Measurements from ENCODE around the gene PLPP3.

PLPP3 gene

GRCh38 chr1:56547977-56548376, 31.4 kb downstream of the PLPP3 start:
- no peak for DNase-seq (ENCODE audit: low read depth in 2 of 2)

- DNase-seq (ENCODE audit: low read depth in 2 of 2): no peak
These were observed 31.9 kb downstream of the PLPP3 start for GRCh38 chr1:56547473-56547872.

- DNase-seq (ENCODE audit: low read depth in 2 of 2): no peak
These were observed 33.7 kb downstream of the PLPP3 start for GRCh38 chr1:56545711-56546110.

DNA sequence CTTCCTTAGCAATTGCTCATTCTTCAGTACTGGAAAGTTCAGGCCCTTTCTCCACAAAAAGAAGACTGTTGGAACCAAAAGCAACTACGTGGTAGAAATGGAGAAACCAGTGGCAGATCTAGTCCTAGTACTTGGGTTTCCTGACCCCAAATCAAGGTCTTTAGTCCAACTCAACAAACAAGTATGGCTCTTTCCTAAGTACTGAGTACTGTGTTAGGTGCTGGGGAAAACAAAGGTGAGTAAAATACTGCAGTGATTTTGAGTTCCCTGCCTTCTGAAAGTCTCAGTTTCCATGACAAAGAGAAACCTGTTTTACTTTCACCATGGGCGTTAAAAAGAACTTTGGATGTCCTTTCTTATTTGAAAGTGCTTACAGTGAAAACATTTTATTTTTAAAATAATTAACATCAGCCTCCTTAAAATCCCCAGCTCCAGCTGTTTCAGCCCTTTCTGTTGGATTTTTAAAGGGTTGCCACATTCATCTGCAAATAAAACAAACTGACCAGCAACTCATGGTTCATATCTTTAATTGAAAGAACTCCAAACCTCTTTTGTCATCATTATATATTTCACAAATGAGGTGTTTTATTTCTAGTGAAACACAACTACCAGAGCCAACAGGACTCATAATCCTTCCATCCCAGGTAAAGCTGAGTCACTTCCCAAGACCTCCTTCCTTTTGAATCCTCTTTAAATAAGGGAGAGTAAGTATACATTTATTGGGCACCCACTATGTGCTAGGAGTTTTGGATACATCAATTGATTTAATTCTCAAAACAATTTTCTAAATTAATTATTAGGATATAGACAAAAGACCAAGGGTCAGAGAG, 35.4 kb downstream of the PLPP3 start:
- no peak for DNase-seq (ENCODE audit: low read depth in 2 of 2)

GRCh38 chr1:56542651-56543050, 36.7 kb downstream of the PLPP3 start:
- DNase-seq (ENCODE audit: low read depth in 2 of 2): no peak

DNA sequence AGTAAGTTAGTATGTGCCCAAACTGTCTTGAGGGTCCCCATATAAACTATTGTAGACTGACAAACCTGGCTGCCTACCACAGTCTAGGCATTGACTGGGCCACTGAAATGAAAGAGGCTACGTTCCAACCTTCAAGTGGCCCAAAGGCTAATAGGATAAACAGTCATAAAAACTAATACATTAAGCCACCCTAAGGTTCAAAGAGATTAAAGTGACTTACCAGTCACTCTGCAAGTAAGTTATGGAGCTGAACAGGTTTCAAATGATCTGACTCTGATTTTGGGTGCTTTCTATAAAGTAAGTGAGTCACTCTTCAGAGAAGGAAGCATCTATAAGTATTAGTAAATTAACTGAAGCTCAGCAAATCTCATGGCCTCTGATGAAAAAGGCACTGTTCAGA, 38.0 kb downstream of the PLPP3 start:
- DNase-seq (ENCODE audit: low read depth in 2 of 2): no peak

- no peak for DNase-seq (ENCODE audit: low read depth in 2 of 2)
These were observed 38.9 kb downstream of the PLPP3 start for GRCh38 chr1:56540467-56540866.

GRCh38 chr1:56539520-56539931, 39.8 kb downstream of the PLPP3 start:
- DNase-seq (ENCODE audit: low read depth in 2 of 2): no peak

- no peak for DNase-seq (ENCODE audit: low read depth in 2 of 2)
These were observed 40.8 kb downstream of the PLPP3 start for GRCh38 chr1:56538532-56538931.

DNA sequence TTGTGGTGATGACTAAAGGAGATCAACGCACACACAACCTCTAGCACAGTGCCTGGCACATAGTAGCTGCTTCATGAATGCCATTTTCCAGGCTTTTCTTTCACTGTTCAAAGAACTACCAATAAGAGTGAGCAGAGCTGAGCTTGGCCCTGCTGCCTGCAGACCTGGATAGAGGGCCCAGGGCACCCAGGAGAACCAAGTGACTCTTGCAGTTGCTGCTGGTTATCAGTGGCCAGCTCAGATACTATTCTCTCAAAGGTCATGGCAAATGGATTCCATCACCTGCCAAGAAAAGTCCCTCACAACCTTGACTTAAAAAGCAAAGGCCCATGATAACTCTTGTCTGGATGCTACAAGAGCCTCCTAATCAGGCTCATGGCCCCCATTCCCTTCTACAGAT, 41.7 kb downstream of the PLPP3 start:
- no peak for DNase-seq (ENCODE audit: low read depth in 2 of 2)

- no peak for DNase-seq (ENCODE audit: low read depth in 2 of 2)
These were observed 43.4 kb downstream of the PLPP3 start for GRCh38 chr1:56535939-56536338.

GRCh38 chr1:56535362-56535761, 44.0 kb downstream of the PLPP3 start:
- no peak for DNase-seq (ENCODE audit: low read depth in 2 of 2)

DNA sequence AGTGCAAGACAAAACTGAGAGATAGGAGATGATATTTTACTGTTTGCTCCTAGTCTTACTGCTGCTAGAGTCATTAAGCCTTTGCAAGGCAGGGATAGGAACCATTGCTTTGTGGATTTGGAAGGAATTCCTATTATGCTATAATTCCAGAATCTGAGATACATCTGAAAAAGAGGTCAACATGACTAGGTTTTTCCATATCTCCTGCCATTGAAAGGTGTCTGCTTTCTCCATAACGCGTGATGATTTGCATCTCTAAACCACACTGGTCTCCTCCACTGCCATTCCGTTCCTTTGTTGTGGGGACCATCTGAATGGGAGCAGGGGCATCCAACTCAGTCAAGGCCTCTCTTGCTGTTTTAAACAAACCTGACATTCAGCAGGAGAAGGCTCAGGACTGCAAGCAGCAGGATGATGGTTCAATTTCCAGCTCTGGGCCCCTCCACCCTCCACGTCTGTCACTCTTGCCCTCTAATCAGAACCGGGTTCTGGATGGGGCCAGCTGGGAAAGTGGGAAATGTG, 45.2 kb downstream of the PLPP3 start:
- DNase-seq (ENCODE audit: low read depth in 2 of 2): no peak

- DNase-seq (ENCODE audit: low read depth in 2 of 2): no peak
These were observed 45.7 kb downstream of the PLPP3 start for GRCh38 chr1:56533621-56534020.

GRCh38 chr1:56533197-56533596, 46.2 kb downstream of the PLPP3 start:
- no peak for DNase-seq (ENCODE audit: low read depth in 2 of 2)

DNA sequence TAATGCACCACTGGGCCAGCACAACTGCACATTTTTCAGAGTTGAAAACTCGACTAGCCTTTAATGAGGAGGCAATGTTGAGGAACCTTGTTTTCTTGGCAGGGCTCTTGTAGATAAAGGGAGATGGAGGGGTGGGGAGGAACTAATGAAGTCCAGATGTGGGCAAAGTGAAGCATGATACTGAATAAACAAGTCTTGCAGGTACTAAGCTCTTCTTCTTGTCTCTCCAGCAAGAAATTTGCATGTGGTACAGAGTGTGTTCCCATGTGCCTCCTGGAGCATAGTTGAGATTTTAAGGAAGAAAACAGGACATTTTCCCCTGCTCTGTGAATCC, 47.0 kb downstream of the PLPP3 start:
- no peak for DNase-seq (ENCODE audit: low read depth in 2 of 2)

GRCh38 chr1:56531624-56532349, 47.6 kb downstream of the PLPP3 start:
- DNase-seq (ENCODE audit: low read depth in 2 of 2): no peak

DNA sequence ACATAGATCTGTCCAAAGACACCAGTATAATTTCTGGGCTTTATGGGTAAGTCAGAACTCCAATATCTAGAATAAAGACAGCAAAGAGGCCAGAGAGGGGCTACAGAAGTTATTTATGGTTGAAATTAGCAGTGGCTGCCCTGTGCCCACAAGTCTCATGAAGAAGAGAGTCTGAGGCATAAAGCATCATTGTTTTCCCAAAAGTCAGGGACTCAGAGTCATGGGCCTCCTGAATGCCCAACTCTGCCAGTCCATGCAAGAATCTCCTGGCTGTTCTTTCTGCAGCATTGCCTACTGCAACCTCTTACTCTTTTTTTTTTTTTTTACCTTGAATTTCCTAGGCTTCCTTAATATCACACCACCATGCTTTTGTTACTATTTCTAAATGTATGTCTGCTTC, 49.6 kb downstream of the PLPP3 start:
- DNase-seq (ENCODE audit: low read depth in 2 of 2): no peak

DNA sequence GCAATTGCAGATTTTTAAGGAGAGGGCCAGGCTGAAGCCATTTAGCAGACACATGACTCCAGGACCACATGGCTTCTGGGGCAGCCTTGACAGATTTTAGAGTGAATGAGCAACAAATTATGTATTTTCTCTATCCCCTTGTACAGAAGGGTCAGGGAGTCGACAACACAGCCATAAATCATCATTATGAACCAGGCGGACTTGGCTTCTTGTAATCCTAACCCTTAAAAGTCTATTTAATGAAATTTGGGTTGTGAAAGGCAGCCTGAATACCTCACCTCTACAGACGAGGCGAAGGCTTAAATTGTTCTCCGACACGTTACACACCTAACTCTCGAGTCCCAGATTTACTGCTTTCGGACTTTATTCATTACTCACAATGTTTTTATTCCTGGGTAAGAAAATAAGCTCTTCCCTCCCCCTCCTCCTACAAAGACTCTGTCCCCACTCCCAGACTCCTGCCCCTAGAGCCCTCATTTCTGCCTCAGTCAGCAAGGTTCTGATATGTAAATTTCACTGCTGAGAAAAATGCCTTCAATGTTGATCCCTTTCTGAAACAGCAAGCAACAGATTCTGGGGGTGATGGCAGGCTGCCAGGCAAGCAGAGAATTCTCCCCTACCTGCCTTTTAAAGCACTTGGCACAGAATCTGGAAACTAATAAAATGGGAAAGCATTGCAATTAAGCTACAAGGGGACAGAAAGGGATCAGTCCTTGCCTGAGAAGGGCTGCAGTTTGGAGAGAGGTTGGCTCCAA, 51.6 kb downstream of the PLPP3 start:
- no peak for DNase-seq (ENCODE audit: low read depth in 2 of 2)

DNA sequence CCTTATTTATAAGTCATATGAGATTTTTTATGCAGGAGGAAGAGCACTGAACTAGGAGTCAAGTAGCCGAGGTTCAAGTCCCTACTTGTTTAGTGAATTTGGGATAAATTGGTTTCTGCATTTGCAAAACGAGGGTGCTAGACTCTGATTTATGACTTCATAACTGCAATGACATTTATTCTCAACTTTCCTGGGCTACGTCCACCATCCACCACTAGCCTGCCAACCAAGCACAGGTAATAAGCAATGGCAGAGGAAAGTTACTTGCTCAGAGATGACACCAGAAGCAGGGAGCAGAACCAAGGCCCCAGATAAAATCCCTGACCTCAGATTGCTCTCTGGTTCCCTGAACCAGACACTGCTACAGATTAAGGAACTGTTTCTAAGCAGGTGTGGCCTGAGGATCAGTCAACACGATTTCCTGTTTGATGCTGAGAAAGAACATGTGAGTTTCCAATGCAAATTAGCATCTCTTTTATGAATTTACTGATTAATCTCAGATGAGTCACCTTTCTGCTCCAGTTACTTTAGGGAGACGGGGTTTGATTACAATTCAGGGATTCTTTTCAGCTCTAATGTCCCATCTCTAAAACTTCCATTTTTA, 52.7 kb downstream of the PLPP3 start:
- no peak for DNase-seq (ENCODE audit: low read depth in 2 of 2)

DNA sequence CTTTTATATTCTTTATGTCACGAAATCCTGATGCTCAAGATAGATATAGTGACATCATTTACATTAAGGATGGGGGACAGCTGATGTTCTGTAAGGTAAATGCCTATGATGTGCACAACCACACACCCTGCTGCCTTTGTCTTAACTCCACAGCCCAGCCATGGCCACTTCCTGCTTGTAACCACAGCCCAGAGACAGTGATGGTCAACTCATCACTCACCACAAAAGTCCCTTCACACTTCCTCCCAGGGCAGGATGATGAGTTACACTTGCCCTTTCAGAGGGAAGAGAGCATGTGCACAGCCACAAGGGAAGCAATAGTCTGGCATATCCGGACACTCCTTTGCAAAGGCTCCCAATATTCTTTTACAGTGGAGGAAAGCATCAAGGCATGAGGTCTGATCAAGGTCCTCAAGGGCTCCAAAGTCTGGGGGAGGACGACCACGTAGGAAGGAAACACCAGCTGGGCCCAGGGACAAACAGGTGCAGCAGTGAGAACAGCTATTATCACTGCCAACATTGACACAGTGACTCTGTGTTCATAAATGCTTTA, 53.8 kb downstream of the PLPP3 start:
- no peak for DNase-seq (ENCODE audit: low read depth in 2 of 2)

GRCh38 chr1:56524263-56524662, 55.1 kb downstream of the PLPP3 start:
- no peak for DNase-seq (ENCODE audit: low read depth in 2 of 2)
